LNCAP (cell line): ENCODE data around the gene CDH12.

ENCODE experiments used
- CTCF ChIP-seq: fragments of 450-650 bp; IDR thresholded peaks from 2 replicates; pipeline ENCODE4 v1.5.1; 2017; ENCODE audit warnings: mild to moderate bottlenecking

CDH12 gene

GRCh38 chr5:22852807-22853660 is at the start of gene CDH12:
CDH12 (minus strand) TSS chr5:22853344.
- TF ChIP-seq CTCF, result no peak

DNA sequence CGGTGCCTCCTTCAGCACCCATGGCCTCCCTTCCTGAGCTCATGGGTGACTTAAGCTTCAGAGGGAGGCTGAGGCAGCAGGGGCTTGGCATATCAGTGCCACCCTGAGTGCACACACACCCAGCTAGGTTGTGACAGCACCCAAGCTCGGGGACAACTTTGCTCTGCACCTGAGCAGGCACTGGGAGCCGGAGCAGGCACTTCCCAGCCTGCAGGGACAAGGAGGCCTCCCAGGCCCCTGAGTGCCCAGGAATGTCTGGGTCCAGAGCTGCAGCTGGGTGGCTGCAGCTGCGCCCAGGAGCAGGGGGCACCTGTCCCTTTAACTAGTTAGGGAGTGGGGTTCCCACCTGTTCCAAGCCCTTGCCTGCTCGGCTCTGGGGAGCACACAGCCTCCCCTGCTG is 48.7 kb upstream of the CDH12 start:
- no peak for TF ChIP-seq CTCF

- no peak for TF ChIP-seq CTCF
Observed at GRCh38 chr5:22900801-22901310, 47.7 kb upstream of the CDH12 start.

DNA sequence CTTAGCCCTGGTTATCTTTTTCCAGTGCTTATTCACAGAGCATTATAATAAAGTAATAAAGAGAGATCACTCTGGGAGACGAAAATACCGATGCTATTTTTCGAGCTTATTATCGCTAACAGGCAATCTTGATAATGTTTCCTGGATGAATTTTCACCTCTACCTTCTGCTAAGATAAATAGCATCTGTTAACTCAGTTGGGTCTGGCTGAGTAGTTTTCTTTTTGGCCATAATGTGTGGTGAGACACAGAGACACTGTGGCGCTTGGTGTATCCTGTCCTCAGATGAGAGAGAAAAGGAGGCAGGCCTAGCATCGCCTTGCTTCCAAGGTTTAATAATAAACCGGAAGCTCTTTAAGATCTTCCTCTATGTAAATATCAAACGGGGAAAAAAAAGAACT is 46.2 kb upstream of the CDH12 start:
- no peak for TF ChIP-seq CTCF

DNA sequence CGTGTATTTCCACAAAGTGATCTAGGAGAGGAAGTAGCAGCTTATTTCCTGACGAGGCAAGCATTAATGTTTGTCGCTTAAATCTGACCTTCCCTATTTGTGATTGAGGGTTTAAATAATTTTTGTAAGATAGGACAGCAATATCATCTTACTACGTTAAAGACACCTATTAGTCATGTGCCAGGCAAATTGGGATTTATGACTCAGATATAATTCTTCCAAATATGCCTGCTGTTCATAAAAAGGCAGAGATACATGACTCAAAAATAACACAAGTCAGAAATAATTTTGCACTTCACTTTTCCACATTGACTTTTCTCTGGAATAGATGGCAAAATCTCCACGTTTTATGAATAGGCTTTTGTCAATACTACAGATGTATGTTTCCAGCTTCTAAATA is 43.0 kb upstream of the CDH12 start:
- TF ChIP-seq CTCF, result no peak

- no peak for TF ChIP-seq CTCF
Observed at GRCh38 chr5:22892441-22892840, 39.3 kb upstream of the CDH12 start.

DNA sequence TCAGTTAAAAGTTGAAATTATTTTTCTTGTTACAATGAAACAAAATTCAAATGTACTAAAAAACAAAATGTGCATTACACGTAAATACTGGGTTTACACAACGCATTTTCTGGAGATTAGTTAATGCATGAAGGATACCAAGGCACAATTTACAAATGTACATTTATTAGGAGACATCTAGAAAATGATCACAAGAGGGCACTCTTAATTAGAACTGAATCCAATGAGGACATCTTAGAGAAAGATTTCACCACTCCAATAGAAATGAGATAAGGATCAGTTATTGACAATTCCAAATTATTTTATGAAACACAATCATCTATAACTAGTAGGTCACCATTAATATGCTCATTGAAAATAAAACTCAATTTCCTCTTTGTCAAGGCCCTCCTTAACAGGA is 36.6 kb upstream of the CDH12 start:
- peak; percentile 58 for TF ChIP-seq CTCF
